Kidney epithelial cell (primary cell): ENCODE measurements around the gene C11orf68. TPM values are rescaled to one million over a fixed set of nuclear protein-coding genes. Genes with fewer than 3 reads are reported as not detected.

Experiments used
- DNase-seq: peaks from one replicate; pipeline ENCODE4 v3.0.0-alpha.2; 2010; ENCODE audit warnings: low read depth
- H3K27me3 ChIP-seq: 2 replicates; pipeline ENCODE4 v1.6.0; 2011; ENCODE audit warnings: low read length; ENCODE audit not compliant: control insufficient read depth, insufficient read depth
- H3K36me3 ChIP-seq: 2 replicates; pipeline ENCODE4 v1.5.1; 2011; ENCODE audit warnings: low read length; ENCODE audit not compliant: control insufficient read depth, insufficient read depth
- H3K4me3 ChIP-seq: 2 replicates; pipeline ENCODE4 v1.5.1; 2011; ENCODE audit warnings: low read depth, mild to moderate bottlenecking, control low read depth, low read length
- CTCF ChIP-seq: IDR thresholded peaks from 2 replicates; pipeline ENCODE4 v1.5.1; 2011; ENCODE audit warnings: mild to moderate bottlenecking, moderate library complexity, low read length, control low read depth, inconsistent platforms; ENCODE audit not compliant: insufficient read depth, poor library complexity, severe bottlenecking
- total RNA-seq: library from RNA; depleted of rRNA; stranded (reverse); fragments of >200 nt; gene quantifications from 2 replicates; pipeline ENCODE4 v1.2.3, GENCODE V29; 2015

The C11orf68 gene
- total RNA-seq, result 19.7 and 19.9 TPM in 2 replicates

GRCh38 chr11:65918211-65919140 is at the start of gene C11orf68:
C11orf68 (minus strand) TSS chr11:65919062; CDS start chr11:65919031, 31 bp downstream.
- TF ChIP-seq CTCF, result no peak
- H3K36me3 ChIP-seq, result no peaks in the 10 kb centered on the region
- peak within 1 kb of the TSS; percentile 88 for H3K4me3 ChIP-seq
- H3K27me3 ChIP-seq, result no peaks in the 10 kb centered on the region
- DNase-seq, result no peak

- no peak overlapping the region for H3K4me3 ChIP-seq
- H3K36me3 ChIP-seq, result peaks cover 3% of the 10 kb centered on the region
- no peaks in the 10 kb centered on the region for H3K27me3 ChIP-seq
- no peak for DNase-seq
- no peak for TF ChIP-seq CTCF
These were observed 48.6 kb upstream of the C11orf68 start for GRCh38 chr11:65967329-65967934.

GRCh38 chr11:65965986-65966762 is 47.3 kb upstream of the C11orf68 start:
- no peak for DNase-seq
- H3K4me3 ChIP-seq, result no peak overlapping the region
- H3K27me3 ChIP-seq, result no peaks in the 10 kb centered on the region
- no peak for TF ChIP-seq CTCF
- peaks cover 3% of the 10 kb centered on the region for H3K36me3 ChIP-seq

GRCh38 chr11:65964906-65965305 is 46.0 kb upstream of the C11orf68 start:
- H3K27me3 ChIP-seq, result no peaks in the 10 kb centered on the region
- DNase-seq, result no peak
- no peak for TF ChIP-seq CTCF
- peaks cover 3% of the 10 kb centered on the region for H3K36me3 ChIP-seq
- no peak overlapping the region for H3K4me3 ChIP-seq

- no peak for DNase-seq
- no peak for TF ChIP-seq CTCF
- no peaks in the 10 kb centered on the region for H3K27me3 ChIP-seq
- H3K4me3 ChIP-seq, result peak overlapping the region; percentile 94
- H3K36me3 ChIP-seq, result peaks cover 2% of the 10 kb centered on the region
These were observed 43.3 kb upstream of the C11orf68 start for GRCh38 chr11:65962141-65962564.
